HG03342 (cell line): Measurements from ENCODE around the gene AUP1.

Experiments
- ATAC-seq: cut with Tn5 transposase; IDR thresholded peaks from one replicate; pipeline ENCODE4 v1.9.1; 2021; ENCODE audit warnings: mild to moderate bottlenecking, moderate library complexity; ENCODE audit not compliant: unreplicated experiment

Gene AUP1

DNA sequence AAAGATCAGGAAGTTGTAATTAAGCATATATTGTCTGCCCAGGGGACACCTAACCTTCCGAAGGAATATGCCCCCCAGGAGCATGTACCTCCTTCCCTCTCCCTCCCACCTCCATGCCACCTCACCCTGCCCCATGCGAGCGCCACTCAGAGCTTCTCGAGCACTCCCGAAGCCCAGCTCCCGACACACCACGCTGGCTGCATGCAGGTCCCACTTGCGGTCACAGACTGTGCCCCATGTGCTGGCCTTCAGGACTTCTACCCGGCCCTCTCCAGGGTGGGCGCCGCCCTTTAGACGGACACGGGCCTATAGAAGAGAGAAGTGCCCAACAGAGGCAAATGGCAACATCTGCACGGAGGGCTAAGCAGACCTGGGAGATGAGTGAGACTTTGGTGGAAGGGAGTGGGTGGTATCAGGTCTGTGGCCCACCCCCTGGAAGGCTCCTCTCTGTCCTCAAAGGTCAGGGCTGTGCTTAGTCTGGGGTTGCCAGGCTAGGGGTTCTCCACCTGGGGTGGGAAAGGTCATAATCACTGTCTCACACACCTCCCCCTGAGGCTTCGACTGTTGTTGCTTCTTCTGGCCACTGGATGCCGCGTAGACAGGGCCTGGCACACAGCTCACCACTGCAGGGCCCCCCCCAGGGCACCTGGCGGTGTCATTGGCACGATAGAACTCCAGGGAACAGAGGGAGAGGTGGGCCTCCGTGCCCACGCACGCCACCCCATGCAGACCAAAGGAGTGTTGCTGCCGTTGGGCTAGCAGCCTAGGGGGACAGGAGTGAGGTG is 6.9 kb upstream of the AUP1 start:
- no peak for ATAC-seq

DNA sequence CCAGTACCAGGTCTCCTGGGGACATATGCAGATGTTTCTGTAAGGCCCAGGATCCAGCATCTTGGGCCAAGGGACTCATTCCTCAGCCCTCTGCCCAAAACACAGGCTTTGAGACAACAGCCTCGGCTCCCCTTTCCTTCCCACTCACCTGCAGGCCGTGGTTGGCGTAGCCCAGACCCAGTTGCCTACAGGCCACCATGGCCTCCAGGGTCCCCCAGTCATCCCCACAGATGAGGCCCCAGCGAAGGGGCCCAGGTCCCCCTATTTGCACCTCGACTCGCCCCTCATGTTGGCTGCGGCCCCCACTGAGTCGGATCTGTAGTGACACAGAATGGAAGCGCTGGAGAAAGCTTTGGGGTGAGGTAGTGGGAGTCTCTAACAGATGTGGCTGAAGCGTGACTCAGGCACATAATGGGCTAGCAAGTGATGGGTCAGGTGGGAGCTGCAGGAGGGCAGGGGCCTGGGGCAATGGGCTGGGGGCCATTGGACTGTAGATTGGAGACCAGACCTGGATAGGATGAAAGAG is 6.0 kb upstream of the AUP1 start:
- ATAC-seq: no peak

DNA sequence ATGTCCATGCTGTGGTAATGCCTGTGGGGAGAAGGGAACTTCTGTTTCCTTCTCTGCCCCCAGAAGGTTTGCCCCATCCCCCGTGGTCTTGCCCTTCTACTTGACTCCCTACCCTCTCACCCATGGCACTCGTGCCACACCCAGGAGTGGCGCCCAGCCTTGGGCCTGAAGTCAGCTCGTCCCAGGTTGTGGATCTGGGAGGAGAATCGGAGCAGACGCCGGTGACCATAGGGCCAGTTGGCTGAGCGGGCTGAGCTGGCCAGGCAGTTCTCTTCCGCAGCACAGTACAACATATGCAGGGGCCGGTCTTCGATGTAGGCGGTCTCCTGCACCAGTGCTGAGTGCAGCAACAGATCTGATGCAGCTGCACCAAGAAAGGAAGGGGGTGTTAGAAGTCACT is 4.9 kb upstream of the AUP1 start:
- no peak for ATAC-seq

DNA sequence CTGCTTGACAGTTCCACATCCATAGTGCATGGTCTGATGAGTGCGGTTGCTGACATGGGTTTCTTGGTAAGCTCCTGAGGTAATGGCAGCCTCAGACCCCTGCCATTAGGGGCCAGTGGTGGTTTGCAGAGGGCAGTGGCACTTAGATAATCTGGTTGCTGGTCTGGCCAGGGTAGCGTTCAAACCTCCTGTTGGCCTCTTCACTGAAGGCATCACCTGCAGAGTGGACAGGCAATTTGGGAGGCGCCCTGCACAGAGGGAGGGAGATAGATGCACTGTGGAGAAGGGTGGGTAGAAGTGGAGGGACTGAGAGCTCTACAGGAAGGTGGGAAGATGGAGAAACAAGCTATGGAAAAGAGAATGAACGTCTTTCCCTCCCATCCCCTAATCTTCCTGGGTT is 4.0 kb upstream of the AUP1 start:
- ATAC-seq: no peak

DNA sequence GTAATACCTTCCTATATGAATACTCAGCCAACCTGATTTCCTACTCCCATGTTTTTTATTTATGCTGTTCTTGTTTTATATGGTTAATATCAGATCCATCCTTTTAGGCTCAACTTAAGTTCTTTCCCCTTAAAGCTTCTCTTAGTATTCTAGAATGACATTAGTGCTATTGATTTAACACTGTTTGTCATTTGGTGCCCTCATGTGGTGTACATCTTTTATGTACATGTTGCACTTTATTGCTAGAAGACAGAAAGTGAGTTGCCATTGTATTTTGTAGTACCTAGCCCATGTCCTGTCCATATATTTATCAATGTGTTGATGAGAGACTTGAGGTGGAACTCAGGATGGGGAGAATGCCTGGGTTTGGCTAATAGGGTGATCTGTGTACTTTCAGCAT is 2.7 kb upstream of the AUP1 start:
- no peak for ATAC-seq

DNA sequence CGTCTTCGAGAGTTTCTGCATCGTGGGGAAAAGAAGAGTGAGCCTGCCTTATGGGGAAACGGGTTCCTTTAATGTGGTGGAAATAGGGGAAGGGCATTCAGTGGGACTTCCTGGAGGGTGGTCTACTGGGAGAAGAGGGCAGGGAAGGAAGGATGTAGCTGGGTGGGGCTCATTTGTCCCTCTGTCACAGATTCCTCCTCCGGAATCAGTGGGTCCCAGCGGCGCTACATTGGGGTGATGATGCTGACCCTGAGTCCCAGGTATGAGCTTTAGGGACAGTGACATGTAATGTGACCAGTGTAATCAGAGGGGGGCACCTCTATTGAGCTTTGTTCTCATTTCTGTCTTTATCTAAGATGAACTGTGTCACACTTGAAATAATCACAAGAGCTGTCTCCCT is 2.2 kb upstream of the AUP1 start:
- no peak for ATAC-seq

DNA sequence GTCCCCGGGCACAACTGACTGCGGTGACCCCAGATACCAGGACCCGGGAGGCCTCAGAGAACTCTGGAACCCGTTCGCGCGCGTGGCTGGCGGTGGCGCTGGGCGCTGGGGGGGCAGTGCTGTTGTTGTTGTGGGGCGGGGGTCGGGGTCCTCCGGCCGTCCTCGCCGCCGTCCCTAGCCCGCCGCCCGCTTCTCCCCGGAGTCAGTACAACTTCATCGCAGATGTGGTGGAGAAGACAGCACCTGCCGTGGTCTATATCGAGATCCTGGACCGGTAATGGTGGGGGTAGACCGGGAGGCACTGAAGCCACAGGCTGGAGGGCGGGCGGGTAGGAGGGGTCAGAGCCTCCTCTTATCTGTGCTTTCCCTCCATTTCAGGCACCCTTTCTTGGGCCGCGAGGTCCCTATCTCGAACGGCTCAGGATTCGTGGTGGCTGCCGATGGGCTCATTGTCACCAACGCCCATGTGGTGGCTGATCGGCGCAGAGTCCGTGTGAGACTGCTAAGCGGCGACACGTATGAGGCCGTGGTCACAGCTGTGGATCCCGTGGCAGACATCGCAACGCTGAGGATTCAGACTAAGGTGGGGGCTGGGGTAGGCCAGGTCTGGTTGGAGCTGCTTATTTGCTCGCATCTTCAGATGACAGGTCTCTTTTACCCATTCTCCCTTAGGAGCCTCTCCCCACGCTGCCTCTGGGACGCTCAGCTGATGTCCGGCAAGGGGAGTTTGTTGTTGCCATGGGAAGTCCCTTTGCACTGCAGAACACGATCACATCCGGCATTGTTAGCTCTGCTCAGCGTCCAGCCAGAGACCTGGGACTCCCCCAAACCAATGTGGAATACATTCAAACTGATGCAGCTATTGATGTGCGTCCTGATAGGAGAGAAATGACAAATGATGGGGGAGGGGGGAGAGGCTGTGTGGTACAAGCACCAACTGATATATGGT is 1.0 kb upstream of the AUP1 start:
- ATAC-seq: peak; percentile 30

DNA sequence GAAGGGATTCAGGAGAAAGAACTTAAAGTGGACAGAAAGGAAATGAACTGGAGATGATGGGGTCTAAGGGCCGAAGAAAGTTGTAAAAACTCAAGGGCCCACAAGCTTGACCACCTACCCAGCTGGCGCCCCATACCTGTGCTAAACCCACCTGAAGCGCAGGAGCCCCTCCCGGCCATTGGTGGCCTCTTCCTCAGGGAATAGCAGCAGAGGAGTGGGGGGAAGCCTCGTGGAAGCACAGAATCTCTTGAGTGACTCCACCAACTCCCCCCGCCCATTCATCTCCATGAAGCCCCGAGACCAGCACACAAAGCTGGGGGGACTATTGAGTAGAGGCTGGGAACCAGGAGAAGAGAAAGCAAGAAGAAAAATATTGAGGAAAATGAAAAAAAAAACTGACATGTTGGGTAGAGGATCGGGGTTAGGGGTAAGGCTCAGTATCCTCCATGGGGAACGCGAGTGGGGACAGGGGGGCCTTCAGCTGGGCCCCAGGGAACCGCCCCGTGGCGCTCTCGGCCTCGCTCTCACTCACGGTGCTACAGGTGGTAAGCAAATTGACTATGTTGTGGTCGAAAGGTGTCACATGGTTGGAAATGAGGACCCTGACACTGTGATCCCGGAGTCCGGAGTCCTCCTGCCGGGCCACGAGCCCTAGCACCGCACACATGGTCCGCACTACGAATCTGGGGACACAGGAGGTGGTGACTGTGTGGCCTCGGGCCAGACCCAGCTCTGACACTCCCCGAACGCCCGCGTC is 728 bp downstream of the AUP1 start:
- peak; percentile 12 for ATAC-seq

DNA sequence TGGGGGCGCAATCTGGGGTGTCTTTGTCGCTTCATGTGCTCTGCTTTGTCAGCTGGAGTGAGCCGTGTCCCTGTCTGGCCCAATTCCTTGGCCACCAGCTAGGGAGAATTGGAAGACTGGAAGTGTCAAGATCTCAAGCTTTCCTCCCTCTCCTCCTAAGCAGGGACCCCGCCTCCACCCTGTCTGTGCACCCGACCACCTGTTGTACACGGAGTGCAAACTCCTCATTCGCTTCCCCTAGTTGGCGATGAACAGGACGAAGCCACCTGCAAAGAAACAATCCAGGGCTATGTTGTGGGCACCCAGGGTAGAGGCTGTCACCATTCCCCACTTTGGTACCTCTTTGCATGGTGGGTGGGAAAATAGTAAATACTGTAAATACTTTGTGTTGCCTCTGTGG is 1.8 kb downstream of the AUP1 start:
- no peak for ATAC-seq

DNA sequence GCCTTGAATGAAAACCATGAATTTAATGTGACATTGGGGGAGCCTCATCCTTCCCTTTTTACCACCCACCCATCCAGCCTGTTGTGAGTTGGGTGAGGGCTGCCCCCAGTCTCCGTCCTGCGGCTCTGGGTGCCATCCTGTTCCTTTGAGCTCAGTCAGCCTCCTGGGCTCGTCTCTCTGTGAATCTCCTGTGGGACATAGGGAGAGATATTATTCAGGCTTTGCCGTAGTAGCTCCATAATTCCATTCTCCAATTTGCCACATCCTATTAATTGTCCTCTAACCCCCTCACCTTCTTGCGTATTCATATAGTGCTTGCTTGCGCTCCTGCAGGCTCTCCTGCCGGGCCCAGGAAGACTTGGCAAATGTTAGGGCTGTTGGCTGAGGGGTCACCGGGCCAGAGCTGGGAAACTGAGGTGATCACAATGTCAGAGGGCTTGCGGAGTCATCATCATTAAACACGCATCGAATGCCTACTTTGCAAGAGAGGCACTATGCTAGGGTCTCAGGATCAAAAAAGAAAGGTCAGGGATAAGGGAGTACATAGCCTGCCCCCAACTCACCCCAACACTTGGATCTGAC is 2.8 kb downstream of the AUP1 start:
- ATAC-seq: no peak

DNA sequence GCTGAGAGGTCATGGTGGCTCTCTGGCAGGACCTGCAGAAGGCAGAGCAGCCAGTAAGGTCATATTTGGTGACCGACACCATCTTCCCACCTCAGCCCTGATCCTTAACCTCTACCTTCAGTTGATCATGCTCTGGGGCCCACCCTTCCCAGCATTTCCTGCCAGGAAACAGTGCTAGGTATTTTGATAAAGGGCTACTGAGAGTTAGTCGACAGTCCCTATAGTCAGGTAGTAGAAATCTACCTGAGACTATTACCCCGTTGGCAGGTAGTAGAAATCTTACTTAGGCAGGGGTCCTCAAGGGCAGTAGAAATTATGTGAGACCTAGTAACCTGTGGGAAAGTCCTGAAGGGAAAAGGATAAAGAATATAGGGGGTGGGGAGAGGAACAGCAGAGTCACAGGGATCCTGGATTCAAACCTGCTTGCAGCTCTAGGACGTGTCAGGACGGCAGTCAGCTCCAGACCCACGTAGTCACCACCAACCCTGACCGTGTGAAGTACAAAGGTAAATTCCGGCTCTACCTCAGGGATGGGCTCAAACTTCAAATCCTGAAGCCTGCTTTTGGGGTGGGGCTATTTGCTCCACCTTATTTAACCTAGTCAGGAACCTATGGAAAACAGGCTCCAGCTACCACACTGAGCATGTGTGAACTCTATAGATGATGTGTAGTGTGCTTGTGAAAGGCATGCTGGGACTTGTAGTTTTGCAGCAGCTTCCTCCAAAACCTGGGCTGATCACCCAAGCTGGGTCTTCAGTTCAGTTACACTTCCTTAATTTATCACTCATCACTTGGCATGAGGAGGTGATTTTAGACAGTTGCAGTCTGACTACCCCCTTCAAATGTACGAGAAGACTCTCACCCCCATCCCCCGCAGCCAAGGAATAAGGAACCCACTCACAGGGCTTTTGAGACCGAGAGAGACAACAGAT is 3.5 kb downstream of the AUP1 start, which contains the start of gene DQX1:
DQX1 (minus strand) TSS at position 515 of the 932 bp plus-strand sequence; CDS start at position 13, 502 bp downstream.
- peak; percentile 20 for ATAC-seq

DNA sequence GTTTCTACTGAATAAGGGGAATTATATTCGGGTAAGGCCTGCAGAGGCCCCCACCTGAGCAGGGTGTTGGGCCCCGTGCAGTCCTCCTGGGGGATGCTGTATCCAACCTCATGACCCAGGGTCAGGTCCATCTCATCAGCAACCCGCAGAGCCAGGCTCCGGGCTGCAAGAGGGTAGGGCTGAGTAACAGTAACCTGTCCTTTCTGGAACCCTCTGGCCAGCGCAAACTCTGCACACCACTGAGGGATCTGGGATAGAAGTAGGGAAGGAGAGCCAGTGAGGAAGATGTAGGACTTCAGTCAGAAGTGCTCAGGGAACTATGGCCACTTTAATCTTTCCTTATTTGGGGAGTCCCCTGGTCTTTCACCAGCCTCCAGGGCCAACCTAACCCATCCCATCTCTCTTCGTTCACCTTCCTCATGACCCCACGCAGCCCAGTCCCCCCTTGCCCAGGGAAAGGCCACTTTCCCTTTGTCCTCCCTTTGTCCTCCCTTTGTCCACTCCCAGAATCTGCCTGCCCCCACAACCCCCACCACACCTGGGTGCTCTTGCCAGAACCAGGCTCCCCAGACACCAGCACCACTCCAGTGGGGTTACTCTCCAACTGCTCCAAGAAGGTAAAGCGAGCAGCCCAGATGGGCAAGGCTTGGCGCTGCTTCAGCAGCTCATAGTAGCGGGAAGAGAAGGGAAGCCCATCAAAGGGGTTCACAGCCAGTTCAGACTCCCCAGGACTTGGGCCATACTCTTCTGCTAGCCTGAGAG is 4.4 kb downstream of the AUP1 start:
- no peak for ATAC-seq

DNA sequence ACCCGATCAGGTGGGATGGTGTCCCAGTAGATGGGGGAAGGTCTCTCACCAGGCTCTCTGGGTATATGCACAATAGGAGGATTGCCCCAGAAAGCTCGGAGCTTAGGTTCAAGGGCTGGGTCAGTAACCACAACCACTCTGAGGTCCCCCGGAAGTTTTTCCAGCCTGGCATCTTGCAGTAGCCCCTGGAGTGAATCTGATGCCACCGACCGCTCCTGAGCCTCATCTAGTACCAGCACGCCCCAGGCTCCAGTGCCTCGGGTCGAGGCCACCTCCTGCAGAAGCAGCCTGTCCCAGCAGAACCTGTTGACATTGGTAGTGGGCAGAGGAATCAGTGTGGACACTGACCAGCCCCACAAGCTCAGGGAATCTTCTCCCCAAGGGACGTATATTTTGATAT is 5.5 kb downstream of the AUP1 start:
- ATAC-seq: no peak

DNA sequence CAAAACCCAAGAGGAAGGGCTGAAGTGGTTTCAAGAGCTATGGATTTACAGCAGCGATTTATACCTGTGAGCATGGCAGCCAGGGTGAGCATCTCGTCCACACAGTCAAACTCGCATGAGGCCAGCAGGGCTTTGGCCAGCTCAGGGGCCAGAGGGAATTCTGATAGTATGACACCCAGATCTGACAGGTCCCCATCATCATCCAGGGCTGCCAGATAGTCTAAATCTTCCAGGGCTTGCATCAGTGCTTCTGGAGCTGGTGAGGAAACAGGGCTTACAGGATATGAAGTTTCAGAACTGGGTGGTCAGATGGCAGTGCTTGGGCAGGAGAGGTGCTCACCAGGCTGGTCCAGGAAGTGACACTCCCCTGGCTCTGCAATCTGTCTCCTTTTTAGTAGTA is 7.0 kb downstream of the AUP1 start:
- no peak for ATAC-seq

DNA sequence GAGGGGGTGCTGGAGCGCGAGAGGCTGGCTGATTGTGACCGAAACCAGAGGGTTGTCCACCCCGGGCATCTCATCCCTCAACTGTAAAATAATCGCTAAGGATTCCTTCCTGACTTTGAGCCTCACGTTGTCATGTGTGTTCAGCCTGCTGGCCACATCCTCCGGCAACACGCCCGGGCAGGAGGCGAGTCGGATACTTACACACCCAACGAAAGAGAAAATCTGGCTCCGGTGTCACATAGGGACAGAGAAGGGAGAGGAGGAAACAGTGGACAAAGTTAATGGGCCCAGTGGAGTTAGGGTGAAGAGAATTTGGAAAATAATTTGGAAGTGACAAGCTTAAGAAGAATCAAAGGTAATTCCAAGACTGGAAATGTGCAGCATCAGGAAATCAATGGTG is 12.9 kb downstream of the AUP1 start:
- no peak for ATAC-seq

DNA sequence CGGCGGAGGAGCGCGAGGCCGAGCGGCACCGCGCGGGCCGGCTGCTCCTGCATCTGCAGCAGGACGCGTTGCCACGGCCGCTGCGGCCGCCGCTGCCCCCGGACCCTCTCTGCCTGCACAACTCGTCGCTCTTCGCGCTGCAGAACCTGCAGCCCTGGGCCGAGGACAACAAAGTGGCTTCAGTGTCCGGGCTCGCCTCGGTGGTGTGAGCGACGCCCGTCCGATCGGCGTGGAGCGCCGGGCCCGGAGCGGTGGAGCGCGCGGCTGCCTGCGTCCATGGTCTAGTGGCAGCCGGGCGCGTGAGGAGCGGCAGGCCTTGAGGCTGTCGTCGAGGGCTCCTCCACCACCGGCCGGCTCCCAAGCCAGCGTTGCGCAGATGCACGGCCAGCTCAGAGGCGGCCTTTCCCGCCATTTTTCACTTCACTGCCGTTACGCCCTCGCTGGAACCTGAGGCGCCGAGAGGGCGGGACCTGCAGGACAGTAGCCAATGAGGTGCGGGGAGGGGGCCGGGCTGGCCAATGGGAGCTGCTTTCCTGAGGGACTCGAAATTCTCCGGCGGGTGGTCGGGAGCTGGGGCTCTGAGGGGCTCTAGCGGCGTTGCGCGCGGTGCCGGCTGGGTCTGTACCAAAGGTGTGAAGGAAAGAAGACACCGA is 13.4 kb downstream of the AUP1 start:
- peak; percentile 83 for ATAC-seq

DNA sequence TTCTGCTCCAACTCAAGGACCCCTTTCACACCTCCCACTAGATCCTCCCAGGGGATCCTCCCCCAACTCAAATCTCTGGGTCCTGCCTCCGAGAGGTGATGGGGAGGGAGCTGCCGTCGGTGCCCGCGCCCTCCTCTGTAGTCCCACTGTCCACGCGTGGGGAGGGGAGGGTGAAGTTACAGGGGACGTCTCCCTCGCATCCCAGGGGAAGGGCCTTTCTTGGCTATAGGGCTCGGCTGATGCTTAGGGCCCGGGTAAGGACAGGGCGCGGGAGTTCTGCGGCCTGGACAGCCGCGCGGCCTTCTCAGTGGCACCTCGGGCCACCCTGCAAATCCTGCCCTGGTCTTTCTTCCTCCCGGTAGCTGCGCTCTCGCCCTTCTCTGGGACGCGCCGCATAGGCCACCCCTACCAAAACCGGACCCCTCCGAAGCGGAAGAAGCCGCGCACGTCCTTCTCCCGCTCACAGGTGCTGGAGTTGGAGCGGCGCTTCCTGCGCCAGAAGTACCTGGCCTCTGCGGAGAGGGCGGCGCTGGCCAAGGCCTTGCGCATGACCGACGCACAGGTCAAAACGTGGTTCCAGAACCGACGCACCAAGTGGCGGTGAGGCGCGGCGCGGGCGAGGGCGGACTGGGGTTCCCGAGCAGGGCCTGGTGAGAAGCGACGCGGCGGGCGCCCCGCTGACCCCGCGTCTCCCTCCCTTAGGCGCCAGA is 14.1 kb downstream of the AUP1 start:
- no peak for ATAC-seq
